HG03060 (cell line): ENCODE data around the gene EVC2.
"Not testable (repeated sequence)": the region's sequence is repeated elsewhere in the genome, so short reads cannot be mapped to it uniquely, and the experiment has no call there.

Experiments
- ATAC-seq: cut with Tn5 transposase; IDR thresholded peaks from one replicate; pipeline ENCODE4 v1.9.1; 2021; ENCODE audit warnings: low read depth, moderate number of reproducible peaks; ENCODE audit not compliant: unreplicated experiment

The EVC2 gene

GRCh38 chr4:5631352-5632065, 76.8 kb downstream of the EVC2 start:
- ATAC-seq, result no peak

- ATAC-seq, result no peak
Measured at GRCh38 chr4:5630762-5631161, 77.6 kb downstream of the EVC2 start.

GRCh38 chr4:5629542-5629941, 78.8 kb downstream of the EVC2 start:
- ATAC-seq, result no peak

- no peak for ATAC-seq
Measured at GRCh38 chr4:5626913-5627312, 81.4 kb downstream of the EVC2 start.

- no peak for ATAC-seq
Measured at GRCh38 chr4:5622596-5622995, 85.8 kb downstream of the EVC2 start.

GRCh38 chr4:5619913-5620625, 88.3 kb downstream of the EVC2 start:
- no peak for ATAC-seq

GRCh38 chr4:5618051-5618960, 90.1 kb downstream of the EVC2 start:
- ATAC-seq, result no peak

- no peak for ATAC-seq
Measured at GRCh38 chr4:5616331-5616950, 91.9 kb downstream of the EVC2 start.

- ATAC-seq, result no peak
Measured at GRCh38 chr4:5615496-5616075, 92.8 kb downstream of the EVC2 start.

GRCh38 chr4:5611750-5612149, 96.6 kb downstream of the EVC2 start:
- no peak for ATAC-seq

GRCh38 chr4:5609306-5610007, 98.9 kb downstream of the EVC2 start:
- ATAC-seq, result no peak

- not testable (repeated sequence) for ATAC-seq
Measured at GRCh38 chr4:5593828-5594227, 114.5 kb downstream of the EVC2 start.

- no peak for ATAC-seq
Measured at GRCh38 chr4:5592272-5592671, 116.1 kb downstream of the EVC2 start.

- ATAC-seq, result no peak
Measured at GRCh38 chr4:5589495-5589894, 118.9 kb downstream of the EVC2 start.

- ATAC-seq, result no peak
Measured at GRCh38 chr4:5588046-5588445, 120.3 kb downstream of the EVC2 start.

- ATAC-seq, result no peak
Measured at GRCh38 chr4:5575941-5576340, 132.4 kb downstream of the EVC2 start.

- no peak for ATAC-seq
Measured at GRCh38 chr4:5574386-5574785, 134.0 kb downstream of the EVC2 start.

- no peak for ATAC-seq
Measured at GRCh38 chr4:5573965-5574364, 134.4 kb downstream of the EVC2 start.

GRCh38 chr4:5572751-5573150, 135.6 kb downstream of the EVC2 start:
- ATAC-seq, result no peak

- ATAC-seq, result no peak
Measured at GRCh38 chr4:5572114-5572513, 136.2 kb downstream of the EVC2 start.
